Pancreas (tissue), 10 donors: ENCODE data around the gene FHOD3. TPM values are rescaled to one million over a fixed set of nuclear protein-coding genes. Genes with fewer than 3 reads are reported as not detected.

ENCODE experiments used
- ATAC-seq, 4 donors: fragments of 200-7000 bp; cut with Tn5 transposase; one replicate each; pipeline versions ENCODE4 v1.8.0 to v1.9.1; 2020; ENCODE audit warnings: mild to moderate bottlenecking in 4 of 4, moderate library complexity in 4 of 4
- DNase-seq, 6 donors: peaks; one replicate each; pipeline ENCODE4 v3.0.0-alpha.2; 2020
- FAIRE-seq: peaks from 2 replicates; lab custom pipeline; 2012; peaks lifted over from hg19 to GRCh38; lab: Jason Lieb, UNC
- H3K27ac ChIP-seq, 4 donors: fragments of 200-600 bp; sonication (generic); 1 replicate in 3 of 4; 2 replicates in 1 of 4; pipeline versions ENCODE4 v1.5.0 to v1.8.0; 2020
- H3K27me3 ChIP-seq, 4 donors: fragments of 200-600 bp; one replicate each; pipeline ENCODE4 v1.8.0; 2021
- H3K36me3 ChIP-seq, 3 donors: fragments of 200-600 bp; sonication (generic) in 1 of 3; one replicate each; pipeline versions ENCODE4 v1.5.0 to v1.8.0; 2020 to 2021
- H3K4me1 ChIP-seq, 3 donors: fragments of 200-600 bp; one replicate each; pipeline ENCODE4 v1.8.0; 2021
- H3K4me3 ChIP-seq, 4 donors: fragments of 200-600 bp; sonication (generic) in 2 of 4; one replicate each; pipeline versions ENCODE4 v1.5.0 to v1.8.0; 2020 to 2021
- H3K9me3 ChIP-seq, 4 donors: fragments of 200-600 bp; one replicate each; pipeline ENCODE4 v1.8.0; 2021
- CTCF ChIP-seq, 4 donors: fragments of 200-600 bp; sonication (generic) in 3 of 4; IDR thresholded peaks; one replicate each; pipeline versions ENCODE4 v1.5.0 to v1.8.0; 2021; ENCODE audit warnings: antibody characterized with exemption in 4 of 4
- WGBS, 2 donors: extraction: QIAGEN DNeasy Blood & Tissue Kit; methylation state at CpG; one replicate each; pipeline ENCODE4 v1.1.7; 2013; 5-methylcytosine and 5-hydroxymethylcytosine counted together
- intact Hi-C, 3 donors: fragments of 100-400 bp; cut with DNase I; formaldehyde crosslinking; loops; one replicate each; pipeline versions ENCODE4 v1.11.1 to v1.14.2; 2022
- polyA plus RNA-seq, 2 donors: library from polyadenylated mRNA; stranded (reverse); fragments of 200-250 nt; gene quantifications; one replicate each; pipeline ENCODE4 v1.2.3, GENCODE V29; 2013
- total RNA-seq, 6 donors: library from RNA; stranded (reverse); fragmentation: NEBNext Ultra II Directional in 4 of 6; extraction: Animal tissue kit (Norgen Biotek cat#: 25700) in 4 of 6; gene quantifications; one replicate each; pipeline versions ENCODE4 v1.2.1 to v1.2.4, GENCODE V29; 2021 to 2023
- donor health status: healthy with polysubstance abuse.
- donor health status: DM: no; HTN: no; CAD: no; lungs with moderate emphysema.
- donor health status: DM: no; HTN: no; CAD: no.
- donor health status: control.
- donor health status: control.
- donor health status: Bipolar disorder and iron deficiency.
- donor health status: DM: yes; HTN: yes; CAD: no.
- donor health status: DM: no; HTN: no; CAD: no.
- donor health status: DM: no; HTN: no; CAD: no.
- donor health status: DM: yes; HTN: yes; CAD: no.

FHOD3 gene
- total and polyA plus RNA-seq, 8 donors, result 0.25 to 4.3 (median 1.2) TPM

GRCh38 chr18:36366994-36367839, 69.7 kb downstream of the FHOD3 start:
- Histone ChIP-seq H3K4me3 (no peak overlapping the region), H3K27me3 (no peaks in the 10 kb centered on the region), H3K36me3 (no peaks in the 10 kb centered on the region), H3K9me3 (no peaks in the 10 kb centered on the region), H3K27ac (no peak overlapping the region), H3K4me1 (no peaks in the 10 kb centered on the region)
- DNase-seq, result peak in 2 of 6 donors; percentile 19 to 50
- WGBS, 2 donors, result 28 to 30% methylated on average over 8 of the region's 8 CpGs
- TF ChIP-seq CTCF (IDR thresholded peaks at IDR 0.05), result no peak
- peak; percentile 68 to 92 (median 80) for ATAC-seq
- intact Hi-C loops, result no loop called here
- FAIRE-seq, result no peak

GRCh38 chr18:36368889-36369288, 71.4 kb downstream of the FHOD3 start:
- Histone ChIP-seq H3K27ac (no peak overlapping the region), H3K27me3 (no peaks in the 10 kb centered on the region), H3K9me3 (no peaks in the 10 kb centered on the region), H3K36me3 (no peaks in the 10 kb centered on the region), H3K4me3 (no peak overlapping the region), H3K4me1 (no peaks in the 10 kb centered on the region)
- no peak for DNase-seq
- intact Hi-C loops, result no loop called here
- 93 to 96% methylated on average over 3 of the region's 3 CpGs for WGBS, 2 donors
- no peak for ATAC-seq
- TF ChIP-seq CTCF (IDR thresholded peaks at IDR 0.05), result no peak
- no peak for FAIRE-seq

- DNase-seq (no peak), FAIRE-seq (no peak), ATAC-seq (no peak)
- Histone ChIP-seq H3K4me1 (no peaks in the 10 kb centered on the region), H3K27ac (no peak overlapping the region), H3K4me3 (no peak overlapping the region), H3K9me3 (no peaks in the 10 kb centered on the region), H3K27me3 (no peaks in the 10 kb centered on the region), H3K36me3 (no peaks in the 10 kb centered on the region)
- no peak for TF ChIP-seq CTCF (IDR thresholded peaks at IDR 0.05)
- intact Hi-C loops, result no loop called here
- WGBS, 2 donors, result 79 to 81% methylated on average over 5 of the region's 5 CpGs
Measured at GRCh38 chr18:36372903-36373311, 75.4 kb downstream of the FHOD3 start.

- intact Hi-C loops, result no loop called here
- FAIRE-seq, result no peak
- WGBS, 2 donors, result 79 to 89% methylated on average over 3 of the region's 3 CpGs
Measured at GRCh38 chr18:36374262-36374661, 76.7 kb downstream of the FHOD3 start.

More at GRCh38 chr18:36374262-36374661, 76.7 kb downstream of the FHOD3 start:
- Histone ChIP-seq H3K27ac (no peak overlapping the region), H3K27me3 (no peaks in the 10 kb centered on the region), H3K4me3 (no peak overlapping the region), H3K36me3 (no peaks in the 10 kb centered on the region), H3K9me3 (no peaks in the 10 kb centered on the region), H3K4me1 (no peaks in the 10 kb centered on the region)
- TF ChIP-seq CTCF (IDR thresholded peaks at IDR 0.05), result no peak
- DNase-seq, result no peak
- no peak for ATAC-seq
